H1 (cell line): ENCODE results near the gene CUL9. TPM values are rescaled to one million over a fixed set of nuclear protein-coding genes. Genes with fewer than 3 reads are reported as not detected.

Source experiments
- CTCF ChIA-PET: fragments of 300-600 bp; sonication (Branson Sonifier 250); formaldehyde crosslinking; loops from one replicate; lab custom pipeline; 2021; ENCODE audit not compliant: partially characterized antibody; lab: Charles Lee
- POLR2A ChIA-PET: fragments of 300-600 bp; sonication (Branson Sonifier 250); formaldehyde crosslinking; loops from one replicate; lab custom pipeline; 2021; ENCODE audit warnings: inconsistent platforms; ENCODE audit not compliant: partially characterized antibody; lab: Charles Lee
- DNase-seq, 2 experiments: peaks; one replicate each; pipeline versions ENCODE4 v3.0.0 to v3.0.0-alpha.2; 2010 to 2022; ENCODE audit warnings: low spot score in 2 of 2, low read depth in 1 of 2, mixed read lengths in 1 of 2
- FAIRE-seq: peaks from 2 replicates; lab custom pipeline; 2011; peaks lifted over from hg19 to GRCh38; lab: Jason Lieb, UNC
- H2AFZ ChIP-seq: 2 replicates; pipeline ENCODE4 v1.8.1; 2012; ENCODE audit warnings: low read length, inconsistent platforms
- H2AK5ac ChIP-seq: 2 replicates; pipeline ENCODE4 v1.6.1; 2013; ENCODE audit warnings: low read depth, low read length
- H2BK120ac ChIP-seq: replicated peaks from 2 replicates; pipeline ENCODE3; 2013; ENCODE audit warnings: low read depth, low read length, inconsistent platforms
- H2BK12ac ChIP-seq: 2 replicates; pipeline ENCODE4 v1.6.1; 2013; ENCODE audit warnings: low read depth, low read length
- H2BK15ac ChIP-seq: 2 replicates; pipeline ENCODE4 v1.6.1; 2013; ENCODE audit warnings: low read length
- H2BK20ac ChIP-seq: 2 replicates; pipeline ENCODE4 v1.6.1; 2013; ENCODE audit warnings: low read length
- H2BK5ac ChIP-seq: 2 replicates; pipeline ENCODE4 v1.6.1; 2013; ENCODE audit warnings: low read depth, low read length
- H3K14ac ChIP-seq: 2 replicates; pipeline ENCODE4 v1.6.1; 2013; ENCODE audit warnings: inconsistent platforms; ENCODE audit not compliant: insufficient read length
- H3K18ac ChIP-seq: 2 replicates; pipeline ENCODE4 v1.6.1; 2013; ENCODE audit warnings: low read length; ENCODE audit errors: extremely low read depth
- H3K23ac ChIP-seq: 2 replicates; pipeline ENCODE4 v1.6.1; 2013; ENCODE audit warnings: inconsistent platforms; ENCODE audit not compliant: insufficient read length
- H3K23me2 ChIP-seq: 2 replicates; pipeline ENCODE4 v1.6.1; 2013; ENCODE audit warnings: low read depth, low read length
- H3K27ac ChIP-seq: 2 replicates; pipeline ENCODE4 v1.6.1; 2011; ENCODE audit warnings: low read depth, low read length, inconsistent platforms
- H3K27me3 ChIP-seq, 4 experiments: replicated peaks in 1 of 4; 1 replicate in 1 of 4; 2 replicates in 3 of 4; pipeline versions ENCODE4 v1.6.1 to v1.8.1; 2011 to 2013; ENCODE audit warnings: low read length in 3 of 4, mild to moderate bottlenecking in 3 of 4, inconsistent platforms in 2 of 4, mixed read lengths in 2 of 4, moderate library complexity in 1 of 4; ENCODE audit not compliant: control insufficient read depth in 3 of 4, insufficient read depth in 3 of 4; ENCODE audit errors: extremely low read depth in 1 of 4
- H3K36me3 ChIP-seq, 4 experiments: 2 replicates each; pipeline versions ENCODE4 v1.6.1 to v1.8.1; 2011 to 2013; ENCODE audit warnings: mild to moderate bottlenecking in 4 of 4, low read length in 3 of 4, moderate library complexity in 2 of 4, control low read depth in 1 of 4, inconsistent platforms in 1 of 4; ENCODE audit not compliant: insufficient read depth in 4 of 4, control insufficient read depth in 2 of 4
- H3K4ac ChIP-seq: replicated peaks from 2 replicates; pipeline ENCODE3; 2013; ENCODE audit warnings: low read length, low read depth, mixed read lengths, inconsistent platforms; ENCODE audit not compliant: insufficient read length
- H3K4me1 ChIP-seq, 4 experiments: replicated peaks in 1 of 4; 1 replicate in 1 of 4; 2 replicates in 3 of 4; pipeline versions ENCODE4 v1.6.1 to v1.8.1; 2011 to 2013; ENCODE audit warnings: low read length in 3 of 4, inconsistent platforms in 2 of 4, mixed read lengths in 1 of 4; ENCODE audit not compliant: insufficient read depth in 4 of 4, control insufficient read depth in 3 of 4
- H3K4me2 ChIP-seq, 2 experiments: 2 replicates each; pipeline versions ENCODE4 v1.6.1 to v1.8.1; 2011 to 2013; ENCODE audit warnings: low read depth in 2 of 2, low read length in 2 of 2, control low read depth in 1 of 2, inconsistent platforms in 1 of 2, mild to moderate bottlenecking in 1 of 2; ENCODE audit not compliant: insufficient read depth in 1 of 2
- H3K4me3 ChIP-seq, 4 experiments: fragments of 200-600, 300-600 bp in 1 of 4; sonication (generic), shearing (Covaris generic), sonication (Bioruptor Twin) in 1 of 4; 2 replicates each; pipeline versions ENCODE4 v1.5.1 to v1.8.1; 2011 to 2016; ENCODE audit warnings: low read length in 4 of 4, low read depth in 3 of 4, control low read depth in 2 of 4, inconsistent platforms in 2 of 4, mild to moderate bottlenecking in 2 of 4, mixed read lengths in 1 of 4, moderate library complexity in 1 of 4; ENCODE audit not compliant: insufficient read depth in 2 of 4; ENCODE audit errors: extremely low read depth in 1 of 4
- H3K56ac ChIP-seq: replicated peaks from 2 replicates; pipeline ENCODE3; 2013; ENCODE audit warnings: low read depth, mild to moderate bottlenecking, mixed read lengths, low read length, inconsistent platforms; ENCODE audit not compliant: insufficient read length
- H3K79me1 ChIP-seq: 2 replicates; pipeline ENCODE4 v1.6.1; 2013; ENCODE audit warnings: low read depth, low read length, control low read depth
- H3K79me2 ChIP-seq, 2 experiments: 2 replicates each; pipeline versions ENCODE4 v1.6.1 to v1.8.1; 2012 to 2013; ENCODE audit warnings: low read length in 2 of 2, mild to moderate bottlenecking in 2 of 2, inconsistent platforms in 1 of 2; ENCODE audit not compliant: insufficient read depth in 2 of 2, control insufficient read depth in 1 of 2
- H3K9ac ChIP-seq, 4 experiments: replicated peaks in 1 of 4; 1 replicate in 1 of 4; 2 replicates in 3 of 4; pipeline versions ENCODE4 v1.6.1 to v1.8.1; 2011 to 2013; ENCODE audit warnings: low read depth in 3 of 4, low read length in 3 of 4, control low read depth in 2 of 4, mild to moderate bottlenecking in 2 of 4, moderate library complexity in 2 of 4, inconsistent platforms in 1 of 4; ENCODE audit errors: extremely low read depth in 1 of 4
- H3K9me3 ChIP-seq, 2 experiments: 2 replicates each; pipeline versions ENCODE4 v1.6.1 to v1.8.1; 2012 to 2013; ENCODE audit warnings: mild to moderate bottlenecking in 2 of 2, moderate library complexity in 2 of 2, control low read depth in 1 of 2, inconsistent platforms in 1 of 2, low read depth in 1 of 2, low read length in 1 of 2, mixed read lengths in 1 of 2; ENCODE audit not compliant: insufficient read depth in 2 of 2
- H4K20me1 ChIP-seq, 2 experiments: replicated peaks in 1 of 2; 2 replicates each; pipeline versions ENCODE3 to v1.8.1; 2011 to 2013; ENCODE audit warnings: inconsistent platforms in 2 of 2, low read length in 2 of 2, mild to moderate bottlenecking in 1 of 2; ENCODE audit not compliant: insufficient read depth in 2 of 2, control insufficient read depth in 1 of 2
- H4K5ac ChIP-seq: 2 replicates; pipeline ENCODE4 v1.6.1; 2013; ENCODE audit warnings: low read length, low read depth, mixed read lengths, inconsistent platforms; ENCODE audit not compliant: insufficient read length
- H4K8ac ChIP-seq: 2 replicates; pipeline ENCODE4 v1.8.0; 2013; ENCODE audit warnings: mild to moderate bottlenecking, moderate library complexity, low read length, inconsistent platforms; ENCODE audit not compliant: insufficient read depth; ENCODE audit errors: extremely low read depth
- H4K91ac ChIP-seq: replicated peaks from 2 replicates; pipeline ENCODE3; 2013; ENCODE audit warnings: low read length, mixed read lengths, inconsistent platforms; ENCODE audit not compliant: insufficient read length
- E2F6 ChIP-seq: IDR thresholded peaks from 2 replicates; pipeline ENCODE4 v1.6.1; 2012; ENCODE audit warnings: inconsistent platforms
- EZH2 ChIP-seq: fragments of 200-600 bp; sonication (generic); IDR thresholded peaks from 2 replicates; pipeline ENCODE4 v1.7.1; 2012; ENCODE audit warnings: low read depth, mild to moderate bottlenecking, moderate library complexity, low read length, inconsistent platforms; ENCODE audit not compliant: severe bottlenecking
- HDAC2 ChIP-seq, 2 experiments: fragments of 300-600 bp in 1 of 2; sonication (generic) in 1 of 2; IDR thresholded peaks; 2 replicates each; pipeline ENCODE4 v1.6.1; 2011 to 2012; ENCODE audit warnings: low read depth in 2 of 2, low read length in 2 of 2, mild to moderate bottlenecking in 2 of 2, moderate library complexity in 2 of 2, borderline replicate concordance in 1 of 2, inconsistent platforms in 1 of 2
- NRF1 ChIP-seq: IDR thresholded peaks from 2 replicates; pipeline ENCODE4 v1.6.1; 2011; ENCODE audit warnings: mild to moderate bottlenecking, low read depth, low read length, improper control_type of control experiment
- RBBP5 ChIP-seq: IDR thresholded peaks from 2 replicates; pipeline ENCODE4 v1.7.1; 2012; ENCODE audit warnings: low read depth, mild to moderate bottlenecking, inconsistent platforms, low read length, moderate library complexity, borderline replicate concordance
- RFX5 ChIP-seq: IDR thresholded peaks from 2 replicates; pipeline ENCODE4 v1.6.1; 2011; ENCODE audit warnings: low read depth, low read length, improper control_type of control experiment, borderline replicate concordance
- SP1 ChIP-seq: IDR thresholded peaks from 2 replicates; pipeline ENCODE4 v1.6.1; 2011; ENCODE audit warnings: low read depth, low read length
- TAF1 ChIP-seq: IDR thresholded peaks from 2 replicates; pipeline ENCODE4 v1.6.1; 2011; ENCODE audit warnings: mild to moderate bottlenecking, low read depth, low read length
- WGBS, 2 experiments: shearing (Covaris generic) in 1 of 2; methylation state at CpG; one replicate each; pipeline versions ENCODE4 v1.1.6 to v1.1.7; 2013 to 2015; ENCODE audit warnings: low lambda C conversion rate in 2 of 2, mixed read lengths in 2 of 2, inconsistent platforms in 1 of 2, low coverage in 1 of 2, missing lambda C conversion rate in 1 of 2; ENCODE audit not compliant: insufficient replicate concordance in 2 of 2, insufficient coverage in 1 of 2, insufficient read length in 1 of 2; ENCODE audit errors: extremely low coverage in 1 of 2, missing lambda C conversion rate in 1 of 2; 5-methylcytosine and 5-hydroxymethylcytosine counted together
- polyA plus RNA-seq, 7 experiments: library from polyadenylated mRNA; depleted of rRNA in 3 of 7; stranded (reverse) in 5 of 7; unstranded in 2 of 7; fragments of >200 nt in 5 of 7; fragments of 200-250 nt in 2 of 7; gene quantifications; 1 replicate in 5 of 7; 2 replicates in 1 of 7; 4 replicates in 1 of 7; pipeline versions ENCODE4 v1.2.1 to v1.2.3, GENCODE V29; 2011 to 2013; ENCODE audit warnings: missing spikeins in 2 of 7, mixed read lengths in 2 of 7
- total RNA-seq: library from RNA; stranded (reverse); fragmentation: NEBNext Ultra II Directional; extraction: Animal tissue kit (Norgen Biotek cat#: 25700); gene quantifications from 2 replicates; pipeline ENCODE4 v1.2.1, GENCODE V29; 2021

Gene CUL9
- total and polyA plus RNA-seq, 2 of the 8 experiments (the other 6 are each of a cell fraction or from before 2014, with no cell fraction given): 7.7 to 9.8 TPM

- Histone ChIP-seq H3K14ac (no peak overlapping the region), H3K79me1 (0 out of 2 replicates have a peak, but pooled peaks cover 2% of the 10 kb centered on the region), H3K79me2 (no peaks in the 10 kb centered on the region), H3K18ac (no peak overlapping the region), H2BK12ac (no peak overlapping the region), H2BK120ac (no peak overlapping the region), H3K4me3 (no peak overlapping the region), H3K27me3 (no peaks in the 10 kb centered on the region), H3K56ac (no peak overlapping the region), H2AFZ (no peak overlapping the region), H4K20me1 (peaks cover 5% of the 10 kb centered on the region in 2 experiments), H2BK20ac (no peak overlapping the region), H2AK5ac (no peak overlapping the region), H3K23me2 (no peaks in the 10 kb centered on the region), H3K9me3 (no peaks in the 10 kb centered on the region), H3K4me2 (no peak overlapping the region), H3K4me1 (peaks cover 0 to 4% (median 0%) of the 10 kb centered on the region in 4 experiments; a peak in 1 of 7 replicates), H3K4ac (no peak overlapping the region), H4K8ac (no peak overlapping the region), H3K27ac (no peak overlapping the region), H2BK15ac (no peak overlapping the region), H3K36me3 (no peaks in the 10 kb centered on the region; a peak in 1 of 8 replicates), H4K91ac (no peak overlapping the region), H4K5ac (no peak overlapping the region), H3K23ac (no peak overlapping the region), H2BK5ac (no peak overlapping the region), H3K9ac (no peak overlapping the region)
- 89% methylated on average over 10 of the region's 14 CpGs; no CpG with 5 or more reads in 1 of the 2 experiments for WGBS, 2 experiments
- CTCF ChIA-PET: interaction anchor here (1.1 to 1.7 kb wide), 4 partner anchors 11 to 284 kb away, joined by 3 to 4 read pairs (median 4); no protein-coding TSS in a partner anchor
- POLR2A ChIA-PET: interaction anchor here (0.7 to 1.7 kb wide), 8 partner anchors 9 to 146 kb away, joined by 3 to 5 read pairs (median 4); partner anchors contain the start of genes CUL9 and SLC22A7
- FAIRE-seq: no peak
- TF ChIP-seq NRF1 (no peak), HDAC2 (IDR thresholded peaks at IDR 0.05; ENCODE audit: borderline replicate concordance in 1 of 2, low read depth in 2 of 2, low read length in 2 of 2) (no peak), EZH2 (no peak), SP1 (no peak), E2F6 (no peak), TAF1 (no peak), RBBP5 (no peak), RFX5 (no peak)
- DNase-seq: no peak
These were observed 41.2 kb downstream of the CUL9 start for GRCh38 chr6:43223175-43223574.
